ENCODE measurements around the gene CCNL2.

Gene CCNL2

DNA sequence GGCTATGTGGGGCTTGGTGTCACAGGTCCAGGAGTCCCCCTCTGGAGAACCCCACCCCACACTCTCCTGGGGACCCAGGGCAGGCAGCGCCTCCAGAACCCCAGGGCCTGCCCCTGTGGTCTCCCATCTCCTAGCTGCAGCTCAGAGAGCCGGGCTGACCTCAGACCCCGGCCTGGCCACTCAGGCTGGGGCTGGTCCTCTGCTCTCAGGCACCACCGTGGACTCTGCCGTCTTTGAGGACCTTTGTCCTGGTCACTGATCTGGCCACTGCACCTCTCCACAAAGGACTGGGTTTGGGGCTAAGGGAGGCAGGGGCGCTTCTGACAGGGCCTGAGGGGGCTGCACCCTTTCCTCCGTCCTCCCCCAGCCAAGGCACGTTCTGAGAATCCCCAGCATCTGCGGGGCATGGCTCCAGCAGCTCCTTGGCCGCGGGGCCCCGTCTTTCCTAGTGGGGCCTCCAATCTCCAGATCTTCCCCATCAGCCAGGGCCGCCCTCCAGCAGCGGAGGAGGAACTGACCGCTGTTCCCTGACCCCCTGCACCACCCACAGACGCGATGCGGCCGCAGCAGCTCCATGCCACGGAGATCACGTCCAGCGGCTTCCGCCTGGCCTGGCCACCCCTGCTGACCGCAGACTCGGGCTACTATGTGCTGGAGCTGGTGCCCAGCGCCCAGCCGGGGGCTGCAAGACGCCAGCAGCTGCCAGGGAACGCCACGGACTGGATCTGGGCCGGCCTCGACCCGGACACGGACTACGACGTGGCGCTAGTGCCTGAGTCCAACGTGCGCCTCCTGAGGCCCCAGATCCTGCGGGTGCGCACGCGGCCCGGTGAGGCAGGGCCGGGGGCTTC, 39.6 kb upstream of the CCNL2 start:
- H3K27me3 ChIP-seq (ENCODE audit: insufficient read depth, insufficient read length), result peaks cover 23% of the 10 kb centered on the region
- DNase-seq (ENCODE audit: low read depth, low spot score), result no peak
- H3K9me3 ChIP-seq (ENCODE audit: insufficient read depth, low read length), result no peaks in the 10 kb centered on the region
- peak overlapping the region; percentile 61 for H3K9ac ChIP-seq (ENCODE audit: insufficient read length, low read depth)
- TF ChIP-seq YY1 (IDR thresholded peaks at IDR 0.05; ENCODE audit: insufficient read depth, insufficient read length), result no peak
- TF ChIP-seq ZNF274 (IDR thresholded peaks at IDR 0.05; ENCODE audit: low read depth, low read length), result no peak
- no peak for TF ChIP-seq SUZ12 (IDR thresholded peaks at IDR 0.05; ENCODE audit: extremely low read depth, insufficient read depth, insufficient read length)
- peaks cover 34% of the 10 kb centered on the region for H3K4me1 ChIP-seq (ENCODE audit: insufficient read depth, insufficient read length)
- H3K4me3 ChIP-seq (ENCODE audit: insufficient read length, low read depth), result no peak overlapping the region
- no peaks in the 10 kb centered on the region for H3K36me3 ChIP-seq (ENCODE audit: insufficient read depth, insufficient read length, low read length)

DNA sequence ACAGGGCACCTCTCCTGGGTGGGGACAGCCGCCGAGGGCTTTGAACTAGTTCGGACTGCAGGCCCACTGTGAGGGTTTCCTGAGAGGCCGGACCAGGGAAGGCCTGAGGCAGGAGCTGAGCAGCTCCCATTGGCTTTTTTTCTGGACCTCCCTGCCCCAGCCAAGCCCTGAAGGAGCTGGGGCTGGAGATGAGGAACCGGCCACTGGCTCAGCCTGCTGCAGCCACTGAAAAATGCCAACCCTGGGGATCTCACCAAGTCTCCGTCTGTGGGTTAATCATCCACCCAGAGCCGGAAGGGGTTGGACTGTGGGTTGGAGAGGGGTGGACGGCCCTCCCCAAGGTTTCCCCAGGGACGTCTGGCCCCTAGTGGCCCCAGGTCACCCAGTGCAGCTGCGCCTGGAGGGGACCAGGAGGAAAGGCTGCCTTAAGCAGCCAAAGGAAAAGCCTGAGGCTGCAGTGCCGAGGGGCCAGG, 38.8 kb upstream of the CCNL2 start:
- TF ChIP-seq SUZ12 (IDR thresholded peaks at IDR 0.05; ENCODE audit: extremely low read depth, insufficient read depth, insufficient read length) (no peak), YY1 (IDR thresholded peaks at IDR 0.05; ENCODE audit: insufficient read depth, insufficient read length) (no peak)
- Histone ChIP-seq H3K4me1 (ENCODE audit: insufficient read depth, insufficient read length) (peaks cover 38% of the 10 kb centered on the region), H3K4me3 (ENCODE audit: insufficient read length, low read depth) (no peak overlapping the region), H3K9ac (ENCODE audit: insufficient read length, low read depth) (peak overlapping the region; percentile 61), H3K36me3 (ENCODE audit: insufficient read depth, insufficient read length, low read length) (no peaks in the 10 kb centered on the region), H3K9me3 (ENCODE audit: insufficient read depth, low read length) (no peaks in the 10 kb centered on the region), H3K27me3 (ENCODE audit: insufficient read depth, insufficient read length) (peaks cover 23% of the 10 kb centered on the region)
- no peak for DNase-seq (ENCODE audit: low read depth, low spot score)

DNA sequence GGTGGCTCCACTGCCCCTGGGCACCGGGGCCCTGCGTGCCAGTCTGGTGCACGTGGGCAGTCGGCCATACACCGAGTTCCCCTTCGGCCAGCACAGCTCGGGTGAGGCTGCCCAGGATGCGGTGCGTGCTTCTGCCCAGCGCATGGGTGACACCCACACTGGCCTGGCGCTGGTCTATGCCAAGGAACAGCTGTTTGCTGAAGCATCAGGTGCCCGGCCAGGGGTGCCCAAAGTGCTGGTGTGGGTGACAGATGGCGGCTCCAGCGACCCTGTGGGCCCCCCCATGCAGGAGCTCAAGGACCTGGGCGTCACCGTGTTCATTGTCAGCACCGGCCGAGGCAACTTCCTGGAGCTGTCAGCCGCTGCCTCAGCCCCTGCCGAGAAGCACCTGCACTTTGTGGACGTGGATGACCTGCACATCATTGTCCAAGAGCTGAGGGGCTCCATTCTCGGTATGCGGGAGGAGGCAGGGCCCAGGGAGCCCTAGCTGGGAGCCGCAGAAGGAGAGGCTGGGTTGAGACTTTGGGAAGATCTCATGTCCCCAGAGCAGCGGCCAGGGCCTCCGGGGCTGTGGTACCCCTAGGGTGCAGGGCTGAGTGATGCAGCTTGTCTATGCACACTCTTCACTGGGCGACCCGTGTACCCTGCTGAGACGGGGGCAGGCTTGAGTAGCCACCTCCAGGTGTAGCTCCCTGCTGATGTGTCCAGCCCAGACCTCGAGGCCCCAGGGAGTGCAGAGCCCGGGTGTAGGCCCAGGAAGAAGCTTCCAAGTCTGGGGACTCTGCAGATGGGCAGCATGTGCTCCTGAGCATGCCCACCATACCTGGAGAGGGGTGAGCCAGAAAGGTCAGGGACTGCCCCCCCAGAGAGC, 38.1 kb upstream of the CCNL2 start:
- Histone ChIP-seq H3K4me1 (ENCODE audit: insufficient read depth, insufficient read length) (peaks cover 42% of the 10 kb centered on the region), H3K36me3 (ENCODE audit: insufficient read depth, insufficient read length, low read length) (no peaks in the 10 kb centered on the region), H3K9ac (ENCODE audit: insufficient read length, low read depth) (peak overlapping the region; percentile 61), H3K4me3 (ENCODE audit: insufficient read length, low read depth) (no peak overlapping the region), H3K27me3 (ENCODE audit: insufficient read depth, insufficient read length) (peaks cover 23% of the 10 kb centered on the region), H3K9me3 (ENCODE audit: insufficient read depth, low read length) (no peaks in the 10 kb centered on the region)
- no peak for TF ChIP-seq YY1 (IDR thresholded peaks at IDR 0.05; ENCODE audit: insufficient read depth, insufficient read length)
- TF ChIP-seq SUZ12 (IDR thresholded peaks at IDR 0.05; ENCODE audit: extremely low read depth, insufficient read depth, insufficient read length), result no peak
- no peak for TF ChIP-seq ZNF274 (IDR thresholded peaks at IDR 0.05; ENCODE audit: low read depth, low read length)
- no peak for DNase-seq (ENCODE audit: low read depth, low spot score)

DNA sequence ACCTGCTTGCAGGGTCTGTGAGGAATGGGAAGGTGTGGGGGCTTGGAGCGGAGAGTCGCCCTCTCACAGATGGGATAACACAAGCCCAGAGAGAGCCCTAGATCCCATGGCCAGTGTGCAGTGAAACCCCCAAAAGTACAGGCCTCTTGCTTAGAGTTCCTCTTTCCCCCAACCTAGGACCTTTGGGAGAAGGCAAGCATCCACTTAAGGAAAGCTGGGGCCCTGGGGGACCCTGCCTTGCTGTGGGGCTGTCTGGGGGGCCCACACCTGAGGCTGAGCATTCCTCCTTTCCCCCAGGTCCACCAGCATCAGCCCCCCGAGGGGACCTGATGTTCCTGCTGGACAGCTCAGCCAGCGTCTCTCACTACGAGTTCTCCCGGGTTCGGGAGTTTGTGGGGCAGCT, 37.5 kb upstream of the CCNL2 start:
- Histone ChIP-seq H3K36me3 (ENCODE audit: insufficient read depth, insufficient read length, low read length) (no peaks in the 10 kb centered on the region), H3K9ac (ENCODE audit: insufficient read length, low read depth) (no peak overlapping the region), H3K27me3 (ENCODE audit: insufficient read depth, insufficient read length) (peaks cover 23% of the 10 kb centered on the region), H3K4me1 (ENCODE audit: insufficient read depth, insufficient read length) (peaks cover 43% of the 10 kb centered on the region), H3K9me3 (ENCODE audit: insufficient read depth, low read length) (no peaks in the 10 kb centered on the region), H3K4me3 (ENCODE audit: insufficient read length, low read depth) (peak overlapping the region; percentile 57)
- TF ChIP-seq YY1 (IDR thresholded peaks at IDR 0.05; ENCODE audit: insufficient read depth, insufficient read length) (no peak), SUZ12 (IDR thresholded peaks at IDR 0.05; ENCODE audit: extremely low read depth, insufficient read depth, insufficient read length) (no peak)
- no peak for DNase-seq (ENCODE audit: low read depth, low spot score)

DNA sequence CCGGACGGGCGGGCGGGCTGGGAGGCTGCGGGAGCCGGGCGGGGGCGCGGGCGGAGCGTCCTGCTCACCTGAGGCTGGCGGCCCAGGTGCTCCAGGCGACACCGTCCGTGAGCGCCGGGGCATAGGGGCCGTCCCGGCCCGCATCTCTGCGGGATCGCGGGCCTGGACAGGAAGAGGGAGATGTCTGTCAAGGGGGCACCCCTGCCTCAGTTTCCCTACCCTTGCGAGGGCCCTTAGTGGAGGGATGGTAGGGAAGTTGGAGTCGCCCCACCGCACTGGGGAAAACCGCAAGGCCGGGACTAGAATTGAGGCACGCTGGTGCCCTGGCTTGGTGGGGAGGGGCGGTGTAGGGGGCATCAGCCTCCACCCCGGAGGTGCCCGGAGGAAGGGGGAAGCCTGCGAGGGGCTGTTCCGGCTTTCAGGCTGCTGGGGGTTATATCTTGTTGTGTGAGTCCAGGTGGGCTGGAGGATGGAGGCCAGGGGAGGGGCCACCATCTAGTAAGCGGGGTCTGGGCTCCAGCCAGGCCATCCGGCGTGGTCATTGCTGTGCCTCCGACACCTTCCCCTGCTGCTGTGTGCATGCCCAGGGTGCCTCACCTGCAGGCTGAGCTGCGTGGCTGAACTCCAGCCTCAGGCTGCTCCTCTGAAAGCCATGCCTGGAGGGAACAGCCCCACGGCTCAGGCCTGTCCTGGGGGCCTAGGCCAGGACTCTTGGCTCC, 36.9 kb upstream of the CCNL2 start:
- Histone ChIP-seq H3K9me3 (ENCODE audit: insufficient read depth, low read length) (no peaks in the 10 kb centered on the region), H3K27me3 (ENCODE audit: insufficient read depth, insufficient read length) (peaks cover 23% of the 10 kb centered on the region), H3K36me3 (ENCODE audit: insufficient read depth, insufficient read length, low read length) (no peaks in the 10 kb centered on the region), H3K4me3 (ENCODE audit: insufficient read length, low read depth) (peak overlapping the region; percentile 57), H3K4me1 (ENCODE audit: insufficient read depth, insufficient read length) (peaks cover 45% of the 10 kb centered on the region), H3K9ac (ENCODE audit: insufficient read length, low read depth) (peak overlapping the region; percentile 72)
- TF ChIP-seq SUZ12 (IDR thresholded peaks at IDR 0.05; ENCODE audit: extremely low read depth, insufficient read depth, insufficient read length) (no peak), YY1 (IDR thresholded peaks at IDR 0.05; ENCODE audit: insufficient read depth, insufficient read length) (no peak), ZNF274 (IDR thresholded peaks at IDR 0.05; ENCODE audit: low read depth, low read length) (no peak)
- no peak for DNase-seq (ENCODE audit: low read depth, low spot score)

DNA sequence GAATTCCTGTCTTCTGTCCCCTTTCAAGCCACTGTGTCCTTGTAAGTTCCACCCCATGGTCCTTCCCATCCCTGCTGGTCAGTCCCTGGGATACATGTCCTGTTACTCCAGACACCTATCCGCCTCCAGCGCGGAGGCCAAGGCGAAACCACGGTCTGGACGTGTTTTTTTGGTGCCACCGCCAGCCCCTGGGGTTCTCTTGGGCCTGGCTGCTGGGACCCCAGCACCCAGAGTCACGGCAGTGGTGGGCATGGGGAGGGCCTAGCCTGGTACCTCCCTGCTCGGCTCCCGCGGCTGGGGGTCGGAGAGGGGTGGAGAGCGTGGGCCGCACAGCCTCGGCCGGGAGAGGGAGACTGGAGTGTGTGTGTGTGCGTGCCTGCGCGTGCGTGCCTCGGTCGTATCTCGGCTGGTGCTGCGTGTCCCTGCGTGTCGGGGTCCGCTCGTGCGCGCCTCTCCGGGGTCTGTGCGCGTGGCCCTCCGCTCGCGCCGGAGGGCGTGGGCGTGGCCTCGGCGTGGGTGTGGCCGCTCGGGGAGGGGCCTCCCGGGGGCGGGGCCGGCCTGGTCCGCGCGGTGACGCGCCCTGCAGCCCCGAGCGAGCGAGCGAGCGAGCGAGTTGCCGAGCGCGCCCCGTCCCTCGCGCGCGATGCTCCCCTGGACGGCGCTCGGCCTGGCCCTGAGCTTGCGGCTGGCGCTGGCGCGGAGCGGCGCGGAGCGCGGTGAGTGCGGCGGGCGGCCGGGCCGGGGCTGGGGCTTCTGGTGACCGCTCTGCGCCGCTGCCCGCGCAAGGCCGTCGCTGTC, 36.2 kb upstream of the CCNL2 start, which contains the start of gene VWA1:
VWA1 (plus strand) TSS at position 585 of the 798 bp plus-strand sequence; CDS start at position 644, 59 bp downstream.
- H3K4me3 ChIP-seq (ENCODE audit: insufficient read length, low read depth), result peak within 1 kb of the TSS; percentile 57
- DNase-seq (ENCODE audit: low read depth, low spot score), result no peak

More for the DNA sequence above, 36.2 kb upstream of the CCNL2 start, which contains the start of gene VWA1:
- peaks cover 38% of the 10 kb centered on the region for H3K4me1 ChIP-seq (ENCODE audit: insufficient read depth, insufficient read length)
- peak within 1 kb of the TSS; percentile 82 for H3K9ac ChIP-seq (ENCODE audit: insufficient read length, low read depth)
- H3K9me3 ChIP-seq (ENCODE audit: insufficient read depth, low read length), result no peaks in the 10 kb centered on the region
- no peak for TF ChIP-seq ZNF274 (IDR thresholded peaks at IDR 0.05; ENCODE audit: low read depth, low read length)
- TF ChIP-seq YY1 (IDR thresholded peaks at IDR 0.05; ENCODE audit: insufficient read depth, insufficient read length), result no peak
- no peak for TF ChIP-seq SUZ12 (IDR thresholded peaks at IDR 0.05; ENCODE audit: extremely low read depth, insufficient read depth, insufficient read length)
- no peaks in the 10 kb centered on the region for H3K36me3 ChIP-seq (ENCODE audit: insufficient read depth, insufficient read length, low read length)
- peaks cover 23% of the 10 kb centered on the region for H3K27me3 ChIP-seq (ENCODE audit: insufficient read depth, insufficient read length)
